Activated CD4-positive, alpha-beta T cell treated with anti-CD3 and anti-CD28 coated beads, Interleukin-2, Interleukin-4, amounts not matched to agents 100 ng/mL and 50 ng/mL, durations not matched to agents 16 hours and 8 hours (primary cell): Measurements from ENCODE around the gene PPM1G.
"Not testable (repeated sequence)": the region's sequence is repeated elsewhere in the genome, so short reads cannot be mapped to it uniquely, and the experiment has no call there.

Experiments used
- DNase-seq: peaks from one replicate; pipeline ENCODE4 v3.0.0-alpha.2; 2020; ENCODE audit warnings: low spot score

The PPM1G gene

DNA sequence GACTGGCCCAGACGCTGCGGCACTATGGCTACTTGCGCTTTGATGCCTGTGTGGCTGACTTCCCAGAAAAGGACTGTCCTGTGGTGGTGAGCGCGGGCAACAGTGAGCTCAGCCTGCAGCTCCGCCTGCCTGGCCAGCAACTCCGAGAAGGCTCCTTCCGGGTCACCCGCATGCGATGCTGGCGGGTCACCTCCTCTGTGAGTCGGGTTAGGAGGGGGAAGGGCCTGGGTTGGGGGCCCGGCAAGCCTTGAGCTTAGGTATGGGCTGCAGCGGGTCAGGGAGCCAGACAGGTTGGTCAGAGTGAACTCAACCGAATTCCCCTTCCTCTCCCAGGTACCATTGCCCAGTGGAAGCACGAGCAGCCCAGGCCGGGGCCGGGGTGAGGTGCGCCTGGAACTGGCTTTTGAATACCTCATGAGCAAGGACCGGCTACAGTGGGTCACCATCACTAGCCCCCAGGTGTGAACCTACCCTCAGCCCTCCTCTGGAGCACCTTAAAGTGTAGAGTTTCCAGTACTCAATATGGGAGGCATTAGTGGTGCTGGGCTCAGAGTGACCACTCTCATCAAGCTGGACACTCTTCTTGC, 33.8 kb downstream of the PPM1G start:
- no peak for DNase-seq

DNA sequence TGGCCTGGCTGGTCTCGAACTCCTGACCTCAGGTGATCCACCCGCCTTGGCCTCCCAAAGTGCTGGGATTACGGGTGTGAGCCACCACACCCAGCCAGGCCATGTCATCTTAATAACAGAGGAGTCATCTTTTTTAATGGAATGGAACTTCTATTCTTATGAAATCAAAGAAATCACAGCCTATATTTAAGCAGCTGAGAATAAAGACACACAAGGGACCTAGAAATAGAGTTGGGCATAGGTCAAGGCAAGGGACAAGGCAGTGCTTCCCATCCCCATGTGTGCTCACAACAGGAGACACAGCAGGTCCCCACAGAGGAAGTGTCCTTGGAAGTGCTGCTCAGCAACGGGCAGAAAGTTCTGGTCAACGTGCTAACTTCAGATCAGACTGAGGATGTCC, 35.8 kb downstream of the PPM1G start:
- no peak for DNase-seq

DNA sequence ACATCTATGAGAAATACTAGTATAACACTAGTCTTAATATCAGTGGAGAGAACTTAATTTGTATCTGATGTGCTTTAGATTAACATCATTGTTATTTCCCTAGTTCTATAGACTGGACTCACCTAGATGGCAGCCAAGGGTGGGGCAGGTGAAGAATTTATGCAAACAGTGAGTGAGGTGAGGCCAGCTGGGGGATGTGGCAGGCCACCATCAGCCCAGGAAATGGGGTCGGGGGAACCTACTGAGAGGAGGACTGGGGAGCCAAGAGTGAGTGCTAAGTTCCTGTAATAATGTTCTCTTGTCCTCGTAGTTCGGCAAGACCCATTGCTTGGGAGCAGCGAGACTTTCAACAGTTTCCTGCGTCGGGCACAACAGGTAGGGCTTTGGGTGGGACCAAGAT, 36.5 kb downstream of the PPM1G start:
- DNase-seq: no peak

DNA sequence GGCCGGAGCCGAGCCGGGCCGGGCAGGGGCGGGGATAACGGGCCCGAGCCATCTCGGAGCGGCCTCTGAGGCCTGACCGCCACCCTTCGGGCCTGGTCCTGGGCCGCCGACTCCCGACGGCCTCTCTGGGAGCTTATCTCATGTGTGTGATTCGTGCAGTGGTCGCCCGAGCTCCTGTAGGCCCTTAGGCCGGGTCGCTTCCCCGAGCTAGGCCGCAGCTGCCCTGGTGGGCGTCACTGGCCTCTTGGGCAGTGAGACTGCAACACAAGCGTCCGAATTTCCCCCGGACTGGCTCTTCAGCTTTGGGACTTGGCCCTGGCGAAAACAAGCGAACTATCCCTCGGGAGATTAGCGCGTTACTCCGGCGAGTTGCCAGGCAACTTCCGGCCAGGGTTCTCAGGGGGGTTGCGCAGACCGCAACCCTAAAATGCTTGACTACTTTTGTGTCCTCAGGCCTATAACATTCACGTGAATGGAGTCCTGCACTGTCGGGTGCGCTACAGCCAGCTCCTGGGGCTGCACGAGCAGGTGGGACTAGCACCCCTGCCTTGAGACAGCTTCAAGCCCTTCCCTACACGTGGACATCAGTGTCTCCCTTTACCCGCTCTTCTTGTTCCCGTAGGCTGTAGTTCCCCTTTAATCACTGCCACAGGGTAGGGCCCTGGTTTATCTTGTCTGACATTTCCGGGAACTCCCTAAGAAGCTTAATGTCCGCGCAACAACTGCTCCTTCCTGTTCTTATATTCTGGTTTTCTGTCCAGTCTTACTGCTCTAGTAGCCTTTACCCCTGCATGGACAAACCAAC, 38.4 kb downstream of the PPM1G start:
- DNase-seq: no peak

DNA sequence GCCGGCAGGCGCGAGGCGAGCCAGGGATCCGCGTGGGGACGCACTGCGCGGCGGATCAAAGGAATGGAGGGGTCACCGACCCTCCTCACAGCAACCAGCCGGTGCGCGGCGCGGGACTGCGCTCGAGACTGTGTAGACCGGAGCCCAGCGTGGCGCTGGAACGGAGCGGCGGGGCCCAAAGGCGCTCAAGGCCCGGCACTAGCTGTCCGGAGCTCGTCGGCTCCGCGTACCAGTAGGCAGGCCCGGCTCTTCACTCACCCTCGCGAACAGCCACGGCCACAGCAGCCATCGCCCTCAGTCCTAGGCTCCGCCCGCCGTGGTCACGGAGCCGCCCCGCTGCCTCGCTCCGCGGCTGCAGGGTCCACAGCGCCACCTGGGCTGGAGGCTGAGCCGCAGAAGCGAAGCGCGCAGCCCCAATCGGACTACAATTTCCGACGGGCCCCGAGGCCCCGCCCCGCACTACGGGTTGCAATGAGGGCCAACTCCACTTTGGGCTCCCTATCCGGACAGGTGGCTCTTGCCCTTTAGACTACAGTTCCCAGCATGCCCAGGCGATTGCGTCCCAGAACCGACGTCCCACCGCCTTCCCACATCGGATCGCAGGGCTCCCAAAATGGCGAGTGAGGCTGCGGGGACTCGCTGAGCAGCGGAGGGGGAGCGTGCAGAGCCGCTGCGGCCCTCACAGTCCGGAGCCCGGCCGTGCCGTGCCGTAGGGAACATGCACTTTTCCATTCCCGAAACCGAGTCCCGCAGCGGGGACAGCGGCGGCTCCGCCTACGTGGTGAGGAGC, 39.2 kb downstream of the PPM1G start, which contains the start of the genes EIF2B4 and SNX17:
Gene EIF2B4, minus strand, starts transcription at position 313 of the 790 bp plus-strand sequence. Its CDS starts 24 bp downstream, at position 289.
Gene SNX17, plus strand, starts transcription at position 591 of the 790 bp plus-strand sequence. Its CDS starts 128 bp downstream, at position 719.
- peak; percentile 99 for DNase-seq

DNA sequence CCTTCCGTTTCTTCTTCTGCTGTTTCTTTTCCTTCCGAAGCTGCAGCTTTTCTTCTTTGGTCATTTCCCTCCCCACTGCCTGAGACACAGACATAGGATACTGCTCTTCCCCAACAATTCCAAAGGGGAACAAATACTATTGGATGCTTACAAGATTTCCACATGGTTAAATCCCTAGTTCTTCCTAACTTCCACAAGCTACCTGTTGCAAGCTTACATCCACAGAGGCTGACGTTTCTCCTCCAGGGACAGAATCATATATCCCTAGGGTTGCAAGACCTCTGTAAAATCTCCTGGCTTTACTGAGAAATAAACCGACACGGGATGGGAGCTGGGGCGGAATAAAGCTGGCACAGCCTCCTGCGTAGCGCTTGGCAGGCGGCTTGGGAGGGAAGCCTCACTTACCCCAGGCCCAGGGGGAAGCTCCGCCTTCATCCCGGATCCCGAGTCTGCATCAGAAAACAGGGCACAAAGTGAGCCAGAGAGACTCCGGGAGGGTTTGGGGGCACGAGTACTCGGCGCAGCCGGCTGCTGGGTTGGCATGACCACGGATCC, 39.8 kb downstream of the PPM1G start:
- DNase-seq: no peak

DNA sequence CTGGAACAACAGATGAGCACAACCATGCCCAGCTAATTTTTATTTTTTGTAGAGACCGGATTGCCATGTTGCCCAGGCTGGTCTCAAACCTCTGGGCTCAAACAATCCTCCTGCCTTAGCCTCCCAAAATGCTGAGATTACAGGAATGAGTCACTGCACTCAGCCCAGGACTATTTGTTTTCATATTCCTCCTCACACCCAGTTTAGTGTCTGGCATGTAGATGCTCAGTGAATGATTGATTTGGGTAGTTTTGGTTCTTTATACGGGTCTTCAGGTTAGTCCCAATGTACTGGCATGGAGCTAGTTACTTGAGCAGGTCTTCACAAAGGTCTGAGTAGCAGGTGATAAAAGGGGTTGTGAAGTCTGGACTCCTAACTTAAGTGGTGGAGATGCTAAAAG, 45.5 kb downstream of the PPM1G start:
- DNase-seq: no peak

DNA sequence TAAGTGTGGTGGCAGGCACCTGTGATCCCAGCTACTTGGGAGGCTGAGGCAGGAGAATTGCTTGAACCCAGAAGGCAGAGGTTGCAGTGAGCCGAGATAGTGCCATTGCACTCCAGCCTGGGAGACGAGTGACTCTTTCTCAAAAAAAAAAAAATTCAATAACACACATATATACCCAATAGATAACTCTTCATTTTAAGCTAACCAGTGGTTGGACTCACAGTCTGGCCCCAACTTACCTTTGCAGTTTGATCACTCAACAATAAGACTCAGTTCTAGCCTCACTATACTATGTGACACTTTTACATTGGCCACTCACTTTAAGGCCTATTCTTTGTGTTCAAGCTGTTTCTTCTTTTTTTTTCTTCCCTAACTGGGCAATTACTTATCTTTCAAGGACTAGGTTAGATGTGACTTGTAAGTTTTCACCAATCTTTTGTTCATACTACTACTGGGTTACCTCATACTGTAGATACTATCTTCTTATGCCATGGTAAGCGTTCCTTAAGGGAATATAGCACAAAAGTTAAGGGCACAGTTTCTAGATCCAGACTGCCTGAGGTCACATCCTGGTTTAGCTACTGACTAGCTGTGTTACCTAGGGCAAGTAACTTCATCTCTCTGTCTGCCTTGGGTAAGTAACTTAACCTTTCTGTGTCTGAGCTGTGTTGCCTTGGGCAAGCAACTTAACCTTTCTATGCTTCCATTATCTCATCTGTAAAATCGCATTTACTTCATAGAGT, 46.5 kb downstream of the PPM1G start:
- no peak for DNase-seq

DNA sequence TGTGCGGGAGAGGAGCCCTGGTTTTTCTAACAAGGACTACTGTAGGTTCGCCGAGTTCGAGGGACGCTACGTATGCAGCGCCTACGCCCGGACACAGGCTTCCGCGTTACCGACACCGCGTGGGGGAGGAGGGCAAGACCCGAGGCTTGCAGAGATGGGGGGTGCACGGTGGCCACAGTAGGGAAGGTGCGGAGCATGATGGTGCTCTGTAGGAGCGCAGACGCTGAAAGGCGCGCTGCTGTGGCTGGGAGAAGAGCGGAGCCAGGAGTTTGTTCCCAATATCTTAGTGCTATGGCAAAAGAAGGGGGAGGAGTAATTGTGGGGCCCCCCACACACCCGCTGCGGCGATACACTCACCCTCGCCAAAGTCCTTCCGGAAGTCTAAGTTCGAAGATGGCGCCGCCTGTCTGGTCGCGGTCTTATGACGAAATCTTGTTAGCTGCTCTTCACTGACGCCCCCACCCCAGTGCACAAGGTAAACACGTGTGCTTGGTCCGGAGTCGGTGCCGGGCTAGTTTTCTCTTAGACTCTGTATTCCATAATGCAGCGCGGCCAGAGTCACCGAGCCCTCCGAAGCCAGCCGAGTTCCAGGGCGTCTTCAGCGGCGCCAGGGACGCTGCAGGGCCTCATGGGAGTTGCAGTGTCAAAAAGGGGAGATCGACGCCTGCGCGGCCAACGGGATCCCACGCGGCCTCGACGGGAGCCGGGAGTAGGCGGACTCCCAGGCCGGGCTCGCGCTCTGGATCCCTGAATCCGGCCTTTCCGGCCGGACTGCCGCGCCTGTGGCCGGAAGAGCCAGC, 52.8 kb downstream of the PPM1G start, which contains the start of gene GTF3C2:
Gene GTF3C2, minus strand, starts transcription at position 383 of the 800 bp plus-strand sequence. CDS start 13,210 bp downstream, outside the sequence.
- DNase-seq: peak; percentile 95

DNA sequence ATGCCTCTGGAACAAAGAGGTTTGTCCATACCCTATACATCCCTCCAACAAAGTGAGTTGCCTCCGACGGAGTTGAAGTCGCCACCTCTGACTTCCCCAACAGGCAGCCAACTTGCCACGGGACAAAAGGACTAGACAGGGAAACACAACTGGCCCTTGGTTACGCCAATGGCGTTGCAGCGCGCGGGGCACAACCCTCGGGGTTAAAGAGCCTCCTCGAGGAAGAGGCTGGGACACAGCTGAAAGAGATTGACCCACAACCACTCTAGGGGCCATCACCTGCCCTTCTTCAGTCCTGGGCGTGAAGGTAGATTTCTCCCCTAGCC, 53.4 kb downstream of the PPM1G start:
- peak; percentile 57 for DNase-seq

DNA sequence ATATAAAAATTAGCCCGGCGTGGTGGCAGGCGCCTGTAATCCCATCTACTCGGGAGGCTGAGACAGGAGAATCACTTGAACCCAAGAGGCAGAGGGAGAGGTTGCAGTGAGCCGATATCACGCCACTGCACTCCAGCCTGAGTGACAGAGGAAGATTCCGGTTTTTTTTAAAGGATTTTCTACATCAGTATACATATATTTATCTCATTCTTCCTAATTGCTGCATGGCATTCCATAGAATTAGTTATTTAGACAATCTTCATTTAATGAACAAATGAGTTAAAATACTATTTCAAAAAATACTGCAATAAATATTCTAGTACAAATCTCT, 54.8 kb downstream of the PPM1G start:
- DNase-seq: no peak

DNA sequence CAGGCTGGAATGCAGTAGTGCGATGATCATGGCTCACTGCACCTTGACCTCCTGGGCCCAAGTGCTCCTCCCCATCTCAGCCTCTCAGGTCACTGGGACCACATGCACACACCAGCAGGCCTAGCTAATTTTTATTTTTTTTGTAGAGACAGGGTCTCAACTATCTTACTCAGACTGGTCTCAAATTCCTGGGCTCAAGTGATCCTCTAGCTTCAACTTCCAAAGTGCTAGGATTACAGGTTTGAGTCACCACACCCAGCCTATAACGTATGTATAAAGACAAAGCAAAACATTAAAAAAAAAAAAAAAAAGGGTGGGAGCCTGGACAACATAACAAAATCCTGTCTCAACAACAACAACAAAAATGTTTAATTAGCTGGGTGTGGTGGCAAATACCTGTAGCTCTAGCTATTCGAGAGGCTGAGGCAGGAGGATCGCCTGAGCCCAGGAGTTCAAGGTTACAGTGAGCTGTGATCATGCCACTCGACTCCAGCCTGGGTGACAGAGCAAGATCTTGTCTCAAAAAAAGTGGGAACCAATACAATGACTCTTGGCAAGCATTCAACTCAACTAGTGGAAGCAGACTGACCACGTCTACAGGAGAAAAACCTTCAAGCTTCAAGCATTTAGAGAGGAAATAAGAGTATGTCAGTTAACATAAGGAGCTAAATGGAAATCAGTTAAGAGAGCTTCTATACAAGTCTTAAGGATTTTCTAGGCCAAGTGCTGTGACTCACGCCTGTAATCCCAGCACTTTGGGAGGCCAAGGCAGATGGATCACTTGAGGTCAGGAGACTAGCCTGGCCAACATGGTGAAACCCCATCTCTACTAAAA, 55.4 kb downstream of the PPM1G start:
- DNase-seq: no peak

DNA sequence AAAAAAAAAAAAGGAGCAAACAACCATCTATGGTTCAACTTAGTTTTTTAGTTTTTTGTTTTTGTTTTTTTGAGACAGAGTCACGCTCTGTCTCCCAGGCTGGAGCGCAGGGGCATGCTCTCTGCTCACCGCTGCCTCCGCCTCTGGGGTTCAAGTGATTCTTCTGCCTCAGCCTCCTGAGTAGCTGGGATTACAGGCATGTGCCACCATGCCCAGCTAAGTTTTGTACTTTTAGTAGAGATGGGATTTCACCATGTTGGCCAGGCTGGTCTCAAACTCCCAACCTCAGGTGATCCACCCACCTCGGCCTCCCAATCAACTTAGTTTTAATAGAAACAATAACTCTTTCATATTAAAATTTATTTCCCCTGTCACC, 56.0 kb downstream of the PPM1G start:
- not testable (repeated sequence) for DNase-seq

DNA sequence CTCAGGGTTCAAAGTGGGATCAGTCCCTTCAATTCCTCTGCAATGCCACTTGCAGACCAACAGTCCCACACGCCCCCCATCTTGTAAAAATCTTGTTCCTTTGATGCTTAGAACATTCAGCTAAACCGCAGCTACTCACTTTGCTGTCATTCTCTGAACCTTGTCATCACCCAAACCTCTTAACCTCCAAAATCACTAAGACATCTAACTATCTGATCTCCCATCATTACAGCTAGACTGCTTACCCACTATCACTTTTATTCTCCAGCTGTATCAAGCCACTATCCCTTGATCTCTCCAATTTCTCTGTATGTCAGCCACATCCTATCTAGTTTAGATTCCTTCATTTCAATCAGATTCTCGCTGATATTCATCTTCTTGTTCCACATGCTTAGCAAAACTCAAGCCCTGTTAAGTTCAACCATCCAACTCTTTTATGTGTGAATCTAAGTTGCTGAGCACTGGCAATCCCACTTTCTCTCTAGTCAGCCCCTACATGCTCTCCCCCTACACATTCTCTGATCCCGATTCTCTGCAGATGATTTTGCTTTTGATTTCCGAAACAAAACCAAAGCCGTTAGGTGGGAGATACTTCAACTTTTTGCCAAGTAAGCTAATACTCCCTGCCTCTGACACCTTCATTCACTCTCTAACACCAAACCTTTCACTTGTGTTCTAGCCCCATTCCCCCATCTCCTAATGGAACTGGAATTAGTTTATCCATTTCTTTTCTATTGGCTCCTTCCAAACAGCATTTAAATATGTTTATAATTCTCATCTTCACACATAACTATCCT, 57.4 kb downstream of the PPM1G start:
- DNase-seq: peak; percentile 45

DNA sequence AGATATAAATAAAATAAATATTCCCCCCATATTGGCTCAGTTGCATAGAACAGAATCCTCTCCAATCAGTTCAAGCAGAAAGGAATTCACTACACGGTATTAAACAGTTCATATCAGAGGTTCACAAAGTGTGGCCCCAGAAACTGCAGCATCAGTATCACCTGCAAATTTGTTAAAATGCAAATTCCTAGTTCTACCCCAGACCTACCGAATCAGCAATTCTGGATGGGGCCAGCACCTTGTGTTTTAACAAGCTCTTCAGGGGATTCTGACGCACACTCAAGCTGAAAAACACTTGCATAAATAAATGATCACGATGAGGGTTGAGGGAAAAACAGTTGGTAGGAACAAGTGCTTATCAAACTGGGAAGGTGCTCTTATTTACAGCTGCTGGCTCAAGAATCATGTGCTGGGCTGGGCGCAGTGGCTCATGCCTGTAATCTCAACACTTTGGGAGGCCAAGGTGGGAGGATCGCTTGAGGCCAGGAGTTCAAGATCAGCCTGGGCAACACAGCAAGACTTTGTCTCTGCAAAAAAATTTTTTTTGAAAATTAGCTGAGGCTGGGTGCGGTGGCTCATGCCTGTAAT, 59.2 kb downstream of the PPM1G start:
- DNase-seq: no peak

DNA sequence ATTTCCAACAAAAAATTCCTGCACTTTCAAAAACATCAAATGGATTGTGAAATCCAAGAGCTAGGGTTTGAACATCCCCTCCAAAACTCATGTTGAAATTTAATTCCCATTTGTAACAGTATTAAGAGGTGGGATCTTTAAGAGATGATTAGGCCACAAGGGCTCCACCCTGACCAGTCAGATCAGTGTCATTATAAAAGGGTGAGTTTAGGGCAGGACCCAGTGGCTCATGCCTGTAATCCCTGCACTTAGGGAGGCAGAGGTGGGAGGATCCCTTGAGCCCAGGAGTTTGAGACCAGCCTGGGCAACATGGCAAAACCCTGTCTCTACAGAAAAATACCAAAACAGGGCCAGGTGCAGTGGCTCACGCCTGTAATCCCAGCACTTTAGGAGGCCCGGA, 61.8 kb downstream of the PPM1G start:
- no peak for DNase-seq

DNA sequence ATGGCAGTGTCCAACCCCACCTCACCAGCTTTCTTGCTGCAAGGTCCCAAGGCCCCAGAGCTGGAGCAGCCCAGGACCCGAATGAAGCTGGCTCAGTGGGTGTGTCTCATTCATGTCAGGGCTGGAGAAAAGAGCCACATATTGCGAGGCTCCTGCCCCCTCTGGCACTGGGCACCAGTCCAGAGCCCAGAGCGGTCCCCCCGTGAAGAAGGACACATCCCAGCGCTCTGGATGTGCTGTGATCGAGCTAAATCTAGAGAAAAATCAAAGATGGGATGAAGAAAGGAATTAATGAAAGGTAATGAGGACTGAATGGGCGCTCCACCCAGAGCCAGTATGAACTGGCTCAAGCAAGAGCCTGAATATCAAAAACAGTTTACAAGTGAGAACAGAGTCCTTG, 73.2 kb downstream of the PPM1G start:
- DNase-seq: no peak

DNA sequence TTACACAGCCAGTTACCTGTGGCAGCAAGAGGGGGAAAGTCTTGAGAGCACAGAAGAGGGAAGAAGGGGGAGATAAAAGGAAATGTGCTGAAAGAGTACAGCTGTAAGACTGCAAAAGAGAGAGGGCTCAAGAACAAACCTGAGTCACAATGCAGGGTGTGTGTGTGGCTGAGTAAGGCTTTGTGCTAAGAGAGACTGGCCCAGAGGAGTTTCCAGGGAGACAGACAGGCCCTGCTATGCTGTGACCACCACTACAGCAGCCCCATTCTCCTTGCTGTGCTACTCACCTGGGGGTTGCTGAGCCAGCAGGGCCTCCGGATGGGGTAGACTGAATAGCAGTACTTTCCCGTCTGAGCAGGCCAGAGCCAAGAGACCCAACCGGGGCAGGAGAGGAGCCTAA, 74.1 kb downstream of the PPM1G start:
- no peak for DNase-seq
